Fibroblast of lung (primary cell): ENCODE measurements around the gene BLOC1S3.

Experiments
- EZH2 ChIP-seq: IDR thresholded peaks from 2 replicates; pipeline ENCODE4 v1.5.1; 2012; ENCODE audit warnings: low read length, control low read depth, mild to moderate bottlenecking; ENCODE audit errors: missing control alignments
- TF ChIP-seq, protein P1 (sequence below), 2 donors: IDR thresholded peaks in 1 of 2; conservative IDR thresholded peaks in 1 of 2; 1 replicate in 1 of 2; 2 replicates in 1 of 2; pipeline ENCODE4 v1.5.1; 2011 to 2012; ENCODE audit warnings: low read length in 2 of 2, control low read depth in 1 of 2, inconsistent platforms in 1 of 2, low read depth in 1 of 2, mild to moderate bottlenecking in 1 of 2

- TF ChIP-seq EZH2: no peak
- TF ChIP-seq, protein P1, sequence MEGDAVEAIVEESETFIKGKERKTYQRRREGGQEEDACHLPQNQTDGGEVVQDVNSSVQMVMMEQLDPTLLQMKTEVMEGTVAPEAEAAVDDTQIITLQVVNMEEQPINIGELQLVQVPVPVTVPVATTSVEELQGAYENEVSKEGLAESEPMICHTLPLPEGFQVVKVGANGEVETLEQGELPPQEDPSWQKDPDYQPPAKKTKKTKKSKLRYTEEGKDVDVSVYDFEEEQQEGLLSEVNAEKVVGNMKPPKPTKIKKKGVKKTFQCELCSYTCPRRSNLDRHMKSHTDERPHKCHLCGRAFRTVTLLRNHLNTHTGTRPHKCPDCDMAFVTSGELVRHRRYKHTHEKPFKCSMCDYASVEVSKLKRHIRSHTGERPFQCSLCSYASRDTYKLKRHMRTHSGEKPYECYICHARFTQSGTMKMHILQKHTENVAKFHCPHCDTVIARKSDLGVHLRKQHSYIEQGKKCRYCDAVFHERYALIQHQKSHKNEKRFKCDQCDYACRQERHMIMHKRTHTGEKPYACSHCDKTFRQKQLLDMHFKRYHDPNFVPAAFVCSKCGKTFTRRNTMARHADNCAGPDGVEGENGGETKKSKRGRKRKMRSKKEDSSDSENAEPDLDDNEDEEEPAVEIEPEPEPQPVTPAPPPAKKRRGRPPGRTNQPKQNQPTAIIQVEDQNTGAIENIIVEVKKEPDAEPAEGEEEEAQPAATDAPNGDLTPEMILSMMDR (conservative IDR thresholded peaks at IDR 0.05 in 1 of 2, IDR thresholded peaks at IDR 0.05 in 1 of 2; ENCODE audit: low read depth in 1 of 2, low read length in 2 of 2): no peak
Measured at GRCh38 chr19:45182758-45183157, 4.2 kb downstream of the BLOC1S3 start.
